Right atrium auricular region (tissue), 2 donors: Measurements from ENCODE around the gene MORC4. TPM values are rescaled to one million over a fixed set of nuclear protein-coding genes. Genes with fewer than 3 reads are reported as not detected.

Experiments
- DNase-seq: peaks from one replicate; pipeline ENCODE4 v3.0.0-alpha.2; 2019; ENCODE audit warnings: low spot score
- H3K27ac ChIP-seq, 2 donors: fragments of 200-600 bp; sonication (generic); 1 replicate in 1 of 2; 2 replicates in 1 of 2; pipeline ENCODE4 v1.5.1; 2016 to 2019
- H3K27me3 ChIP-seq, 2 donors: fragments of 200-600 bp; sonication (generic); one replicate each; pipeline versions ENCODE4 v1.5.1 to v1.6.0; 2017 to 2019
- H3K36me3 ChIP-seq: fragments of 200-600 bp; sonication (generic); one replicate; pipeline ENCODE4 v1.5.1; 2016
- H3K4me1 ChIP-seq, 2 donors: fragments of 200-600 bp; sonication (generic); one replicate each; pipeline versions ENCODE4 v1.5.1 to v1.6.0; 2017 to 2019
- H3K4me3 ChIP-seq, 2 donors: fragments of 200-600 bp; sonication (generic); 1 replicate in 1 of 2; 2 replicates in 1 of 2; pipeline ENCODE4 v1.5.1; 2017 to 2019; ENCODE audit warnings: mild to moderate bottlenecking in 1 of 2, moderate library complexity in 1 of 2
- H3K9me3 ChIP-seq, 2 donors: fragments of 200-600 bp; sonication (generic); one replicate each; pipeline ENCODE4 v1.5.1; 2019
- total RNA-seq, 2 donors: library from RNA; depleted of rRNA; stranded (reverse); fragments of >200 nt; gene quantifications; one replicate each; pipeline ENCODE4 v1.1.0, GENCODE V29; 2016
- TF ChIP-seq, protein P1 (sequence below), 2 donors: fragments of 200-600 bp; sonication (generic); IDR thresholded peaks; one replicate each; pipeline ENCODE4 v1.5.1; 2019; ENCODE audit warnings: antibody characterized with exemption in 2 of 2

The MORC4 gene
- total RNA-seq, 2 donors from 2014 or later, result 3.6 to 7.4 TPM

DNA sequence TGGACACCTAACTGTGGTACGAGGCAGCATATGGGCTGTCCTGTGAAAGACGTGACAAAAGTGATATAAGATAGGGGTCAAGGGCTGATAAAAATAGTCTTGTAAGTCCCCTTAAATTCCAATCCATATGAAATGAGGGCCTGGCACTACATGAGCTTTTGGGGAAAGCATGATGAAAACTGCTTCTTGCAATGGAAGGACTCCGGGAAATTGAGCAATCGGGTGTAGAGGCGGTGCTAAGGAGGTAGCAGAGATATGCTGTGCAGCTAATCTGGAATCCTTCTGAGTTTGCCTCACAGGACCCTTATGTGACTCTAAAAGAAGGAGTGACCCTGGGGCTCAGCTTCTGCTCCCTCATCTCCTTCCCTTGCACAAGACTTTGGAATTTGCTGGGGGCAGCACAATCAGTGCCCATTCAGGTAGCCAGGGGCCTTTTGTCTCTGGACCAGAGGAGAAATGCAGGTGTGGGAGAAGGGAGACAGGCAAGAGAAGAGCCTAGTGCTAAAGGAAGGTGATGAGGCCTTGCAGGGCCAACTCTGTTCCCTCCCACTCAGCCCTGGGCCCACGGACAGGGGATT lies 67.0 kb downstream of the MORC4 start:
- peaks cover 0 to 12% of the 10 kb centered on the region in 2 donors for H3K4me1 ChIP-seq
- H3K36me3 ChIP-seq, result no peaks in the 10 kb centered on the region
- no peaks in the 10 kb centered on the region for H3K9me3 ChIP-seq
- H3K27ac ChIP-seq, result no peak overlapping the region
- no peak for DNase-seq
- H3K4me3 ChIP-seq, result no peak overlapping the region
- TF ChIP-seq, protein P1, sequence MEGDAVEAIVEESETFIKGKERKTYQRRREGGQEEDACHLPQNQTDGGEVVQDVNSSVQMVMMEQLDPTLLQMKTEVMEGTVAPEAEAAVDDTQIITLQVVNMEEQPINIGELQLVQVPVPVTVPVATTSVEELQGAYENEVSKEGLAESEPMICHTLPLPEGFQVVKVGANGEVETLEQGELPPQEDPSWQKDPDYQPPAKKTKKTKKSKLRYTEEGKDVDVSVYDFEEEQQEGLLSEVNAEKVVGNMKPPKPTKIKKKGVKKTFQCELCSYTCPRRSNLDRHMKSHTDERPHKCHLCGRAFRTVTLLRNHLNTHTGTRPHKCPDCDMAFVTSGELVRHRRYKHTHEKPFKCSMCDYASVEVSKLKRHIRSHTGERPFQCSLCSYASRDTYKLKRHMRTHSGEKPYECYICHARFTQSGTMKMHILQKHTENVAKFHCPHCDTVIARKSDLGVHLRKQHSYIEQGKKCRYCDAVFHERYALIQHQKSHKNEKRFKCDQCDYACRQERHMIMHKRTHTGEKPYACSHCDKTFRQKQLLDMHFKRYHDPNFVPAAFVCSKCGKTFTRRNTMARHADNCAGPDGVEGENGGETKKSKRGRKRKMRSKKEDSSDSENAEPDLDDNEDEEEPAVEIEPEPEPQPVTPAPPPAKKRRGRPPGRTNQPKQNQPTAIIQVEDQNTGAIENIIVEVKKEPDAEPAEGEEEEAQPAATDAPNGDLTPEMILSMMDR (IDR thresholded peaks at IDR 0.05), result no peak
- H3K27me3 ChIP-seq, result no peaks in the 10 kb centered on the region

DNA sequence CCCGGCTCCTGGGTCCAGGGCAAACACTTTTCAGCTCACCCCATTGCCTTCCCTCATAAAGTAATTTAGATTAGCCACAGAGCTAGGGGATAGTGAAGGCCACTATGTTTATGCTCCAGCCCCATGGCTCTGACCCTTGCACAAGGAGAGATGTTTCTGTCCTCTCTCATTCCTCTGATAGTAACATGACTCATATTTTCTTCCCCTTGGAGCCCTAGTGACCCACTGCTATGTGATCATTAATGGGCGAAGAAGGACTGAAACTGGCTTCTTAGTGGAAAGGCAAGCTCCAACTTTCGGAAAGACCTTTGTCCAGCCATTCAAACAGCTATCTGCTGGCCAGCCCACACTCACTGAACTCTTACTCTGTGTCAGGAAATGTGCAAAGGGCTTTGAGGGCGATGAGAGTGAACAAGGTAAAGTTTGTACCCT lies 67.5 kb downstream of the MORC4 start:
- Histone ChIP-seq H3K36me3 (no peaks in the 10 kb centered on the region), H3K27ac (no peak overlapping the region), H3K9me3 (no peaks in the 10 kb centered on the region), H3K4me1 (peaks cover 0 to 12% of the 10 kb centered on the region in 2 donors), H3K4me3 (no peak overlapping the region), H3K27me3 (no peaks in the 10 kb centered on the region)
- DNase-seq, result no peak
- TF ChIP-seq, protein P1 (IDR thresholded peaks at IDR 0.05), result no peak

- H3K27ac ChIP-seq, result no peak overlapping the region
- DNase-seq, result no peak
- H3K4me3 ChIP-seq, result no peak overlapping the region
- H3K36me3 ChIP-seq, result no peaks in the 10 kb centered on the region
- TF ChIP-seq, protein P1 (IDR thresholded peaks at IDR 0.05), result no peak
- H3K9me3 ChIP-seq, result no peaks in the 10 kb centered on the region
- H3K27me3 ChIP-seq, result no peaks in the 10 kb centered on the region
- H3K4me1 ChIP-seq, result peaks cover 0 to 12% of the 10 kb centered on the region in 2 donors
Observed at GRCh38 chrX:106931831-106932491, 68.1 kb downstream of the MORC4 start.

- no peak for DNase-seq
- H3K36me3 ChIP-seq, result no peaks in the 10 kb centered on the region
- TF ChIP-seq, protein P1 (IDR thresholded peaks at IDR 0.05), result no peak
- no peaks in the 10 kb centered on the region for H3K9me3 ChIP-seq
- H3K27me3 ChIP-seq, result no peaks in the 10 kb centered on the region
- H3K27ac ChIP-seq, result no peak overlapping the region
- H3K4me3 ChIP-seq, result no peak overlapping the region
- H3K4me1 ChIP-seq, result peaks cover 0 to 6% of the 10 kb centered on the region in 2 donors
Observed at GRCh38 chrX:106928227-106928626, 71.8 kb downstream of the MORC4 start.

DNA sequence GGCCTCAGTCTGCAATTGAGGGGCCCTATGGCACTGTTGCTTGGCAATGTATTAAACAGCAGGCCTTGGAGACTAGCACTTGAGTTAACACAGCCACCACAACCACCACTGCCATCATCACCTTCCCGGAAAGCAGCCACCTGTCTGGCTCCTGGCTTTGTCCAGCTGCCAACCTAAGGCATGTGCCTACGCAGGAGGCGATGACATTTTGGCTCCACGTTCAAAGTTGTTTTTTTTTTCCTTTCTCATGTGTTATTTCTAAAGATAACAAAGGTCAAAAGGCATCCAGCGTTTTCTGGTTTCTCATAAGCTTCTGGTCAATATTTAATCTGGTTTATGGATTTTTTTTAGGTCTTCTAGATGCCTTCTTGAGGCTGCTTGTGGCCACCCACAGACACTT lies 72.3 kb downstream of the MORC4 start:
- no peaks in the 10 kb centered on the region for H3K36me3 ChIP-seq
- no peaks in the 10 kb centered on the region for H3K27me3 ChIP-seq
- no peaks in the 10 kb centered on the region for H3K9me3 ChIP-seq
- no peak overlapping the region for H3K27ac ChIP-seq
- no peak for DNase-seq
- no peak overlapping the region for H3K4me3 ChIP-seq
- TF ChIP-seq, protein P1 (IDR thresholded peaks at IDR 0.05), result no peak
- H3K4me1 ChIP-seq, result peaks cover 0 to 5% of the 10 kb centered on the region in 2 donors
